NB4 (cell line): ENCODE data around the gene STXBP2.

ENCODE experiments used
- DNase-seq: peaks from one replicate; pipeline ENCODE4 v3.0.0; 2010; ENCODE audit warnings: low read depth
- H3K4me3 ChIP-seq: one replicate; pipeline ENCODE4 v1.5.1; 2011; ENCODE audit warnings: mild to moderate bottlenecking, low read depth, low read length, moderate library complexity
- MYC ChIP-seq: IDR thresholded peaks from 2 replicates; pipeline ENCODE4 v1.6.1; 2011; ENCODE audit warnings: low read depth, low read length
- POLR2A ChIP-seq: IDR thresholded peaks from 2 replicates; pipeline ENCODE4 v1.6.1; 2011; ENCODE audit warnings: mild to moderate bottlenecking; ENCODE audit not compliant: insufficient read length; ENCODE audit errors: extremely low read depth
- TF ChIP-seq, protein P1 (sequence below): IDR thresholded peaks from 2 replicates; pipeline ENCODE4 v1.6.1; 2011; ENCODE audit warnings: low read depth, low read length
- TF ChIP-seq, protein P2 (sequence below): IDR thresholded peaks from one replicate; pipeline ENCODE4 v1.5.1; 2012; ENCODE audit warnings: low read depth, low read length

The STXBP2 gene

DNA sequence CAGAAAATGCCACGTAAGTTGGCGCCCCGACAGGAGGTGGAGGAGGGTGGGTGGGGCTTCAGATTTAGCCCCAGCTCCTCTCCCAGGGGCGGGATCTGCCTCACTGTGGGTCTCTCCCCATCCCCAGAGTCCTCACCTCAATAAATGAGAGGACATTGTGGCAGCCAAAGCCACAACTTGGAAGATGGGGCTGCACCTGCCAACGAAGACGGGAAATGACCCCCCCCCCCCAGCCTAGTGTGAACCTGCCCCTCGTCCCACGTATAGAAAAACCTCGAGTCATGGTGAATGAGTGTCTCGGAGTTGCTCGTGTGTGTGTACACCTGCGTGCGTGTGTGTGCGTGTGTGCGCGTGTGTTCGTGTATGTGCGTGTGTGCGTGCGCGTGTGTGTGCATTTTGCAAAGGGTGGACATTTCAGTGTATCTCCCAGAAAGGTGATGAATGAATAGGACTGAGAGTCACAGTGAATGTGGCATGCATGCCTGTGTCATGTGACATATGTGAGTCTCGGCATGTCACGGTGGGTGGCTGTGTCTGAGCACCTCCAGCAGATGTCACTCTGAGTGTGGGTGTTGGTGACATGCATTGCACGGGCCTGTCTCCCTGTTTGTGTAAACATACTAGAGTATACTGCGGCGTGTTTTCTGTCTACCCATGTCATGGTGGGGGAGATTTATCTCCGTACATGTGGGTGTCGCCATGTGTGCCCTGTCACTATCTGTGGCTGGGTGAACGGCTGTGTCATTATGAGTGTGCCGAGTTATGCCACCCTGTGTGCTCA, 42.3 kb downstream of the STXBP2 start:
- TF ChIP-seq MYC: no peak
- TF ChIP-seq, protein P1, sequence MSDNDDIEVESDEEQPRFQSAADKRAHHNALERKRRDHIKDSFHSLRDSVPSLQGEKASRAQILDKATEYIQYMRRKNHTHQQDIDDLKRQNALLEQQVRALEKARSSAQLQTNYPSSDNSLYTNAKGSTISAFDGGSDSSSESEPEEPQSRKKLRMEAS: peak; percentile 49
- TF ChIP-seq, protein P2, sequence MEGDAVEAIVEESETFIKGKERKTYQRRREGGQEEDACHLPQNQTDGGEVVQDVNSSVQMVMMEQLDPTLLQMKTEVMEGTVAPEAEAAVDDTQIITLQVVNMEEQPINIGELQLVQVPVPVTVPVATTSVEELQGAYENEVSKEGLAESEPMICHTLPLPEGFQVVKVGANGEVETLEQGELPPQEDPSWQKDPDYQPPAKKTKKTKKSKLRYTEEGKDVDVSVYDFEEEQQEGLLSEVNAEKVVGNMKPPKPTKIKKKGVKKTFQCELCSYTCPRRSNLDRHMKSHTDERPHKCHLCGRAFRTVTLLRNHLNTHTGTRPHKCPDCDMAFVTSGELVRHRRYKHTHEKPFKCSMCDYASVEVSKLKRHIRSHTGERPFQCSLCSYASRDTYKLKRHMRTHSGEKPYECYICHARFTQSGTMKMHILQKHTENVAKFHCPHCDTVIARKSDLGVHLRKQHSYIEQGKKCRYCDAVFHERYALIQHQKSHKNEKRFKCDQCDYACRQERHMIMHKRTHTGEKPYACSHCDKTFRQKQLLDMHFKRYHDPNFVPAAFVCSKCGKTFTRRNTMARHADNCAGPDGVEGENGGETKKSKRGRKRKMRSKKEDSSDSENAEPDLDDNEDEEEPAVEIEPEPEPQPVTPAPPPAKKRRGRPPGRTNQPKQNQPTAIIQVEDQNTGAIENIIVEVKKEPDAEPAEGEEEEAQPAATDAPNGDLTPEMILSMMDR: peak; percentile 36
- DNase-seq: peak; percentile 53
- H3K4me3 ChIP-seq: no peak overlapping the region

DNA sequence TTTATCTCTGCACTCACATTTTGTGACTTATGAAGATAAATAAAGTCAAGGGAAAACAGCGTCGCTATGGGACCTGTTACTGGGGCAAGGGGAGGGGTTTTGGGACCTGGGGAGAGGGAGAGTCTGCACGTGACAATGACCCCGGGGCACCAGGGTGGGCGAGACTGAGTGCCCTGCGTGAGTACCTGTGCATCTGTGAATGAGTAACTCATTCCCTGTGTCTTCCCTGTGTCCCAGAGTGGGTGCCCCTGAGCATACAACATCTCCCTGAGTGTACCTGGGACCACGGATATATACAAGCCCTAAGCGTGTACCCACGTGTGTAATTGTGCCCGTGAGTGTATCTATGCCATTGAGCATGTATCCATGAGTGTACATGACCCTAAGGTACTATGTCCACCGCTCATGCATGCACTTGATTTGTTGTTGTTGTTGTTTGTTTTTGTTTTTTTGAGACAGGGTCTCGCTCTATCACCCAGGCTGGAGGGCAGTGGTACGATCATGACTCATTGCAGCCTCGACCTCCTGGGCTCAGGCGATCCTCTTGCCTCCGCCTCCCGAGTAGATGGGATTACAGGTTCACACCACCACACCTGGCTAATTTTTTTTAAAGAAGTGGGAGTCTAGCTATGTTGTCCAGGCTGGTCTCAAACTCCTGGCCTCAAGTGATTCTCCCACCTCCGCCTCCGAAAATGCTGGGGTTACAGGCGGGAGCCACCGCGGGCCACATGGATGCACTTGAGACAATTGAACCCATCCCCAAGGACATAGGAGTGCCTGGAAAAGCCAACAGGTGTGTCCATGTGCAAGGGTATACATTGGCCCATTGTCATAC, 43.1 kb downstream of the STXBP2 start:
- peak overlapping the region; percentile 34 for H3K4me3 ChIP-seq
- no peak for TF ChIP-seq POLR2A
- no peak for TF ChIP-seq MYC
- TF ChIP-seq, protein P2: no peak
- TF ChIP-seq, protein P1: no peak
- DNase-seq: no peak

DNA sequence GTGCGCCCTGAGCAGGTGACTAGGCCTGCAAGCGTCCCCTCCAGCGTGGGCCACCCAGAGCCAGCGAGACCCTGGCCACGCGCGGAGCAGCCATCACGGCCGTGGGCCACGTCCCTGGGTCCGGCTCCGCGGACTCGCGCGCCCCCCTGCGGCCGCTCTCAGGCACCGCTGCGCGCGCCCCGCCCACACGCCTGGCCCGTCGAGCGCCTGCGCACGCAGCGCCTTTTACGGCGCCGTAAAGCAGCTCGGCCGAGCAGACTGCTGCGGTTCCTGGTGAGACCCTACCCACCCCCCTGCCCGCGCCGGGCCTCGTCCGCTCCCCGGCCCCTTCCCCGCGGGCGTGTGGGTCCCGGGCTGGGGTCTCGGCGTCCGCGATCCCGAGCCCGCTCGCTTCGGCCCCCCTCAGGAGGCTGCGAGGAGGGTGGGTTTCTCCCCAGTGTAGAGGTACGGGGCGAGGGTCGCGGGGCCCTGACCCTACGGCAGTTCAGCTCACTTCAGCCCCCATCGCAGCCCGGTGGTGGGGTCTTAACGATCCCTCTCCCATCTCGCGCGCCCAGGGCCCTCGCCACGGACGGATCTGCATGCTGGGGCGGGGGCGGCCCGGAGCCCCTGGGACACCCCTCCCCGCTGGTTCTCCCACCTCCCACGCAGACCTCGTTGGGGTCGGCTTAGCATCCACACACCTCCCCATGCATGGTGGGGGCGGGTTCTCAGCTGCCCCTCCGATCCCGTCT, 43.9 kb downstream of the STXBP2 start, which contains the start of gene TRAPPC5:
Gene TRAPPC5, plus strand, starts transcription at position 228 of the 734 bp plus-strand sequence. CDS start 1,421 bp downstream, outside the sequence.
- TF ChIP-seq MYC (peak; percentile 91), POLR2A (peak; percentile 65)
- TF ChIP-seq, protein P2: peak; percentile 39
- TF ChIP-seq, protein P1: peak; percentile 83
- H3K4me3 ChIP-seq: peak within 1 kb of the TSS; percentile 74
- DNase-seq: peak; percentile 91

DNA sequence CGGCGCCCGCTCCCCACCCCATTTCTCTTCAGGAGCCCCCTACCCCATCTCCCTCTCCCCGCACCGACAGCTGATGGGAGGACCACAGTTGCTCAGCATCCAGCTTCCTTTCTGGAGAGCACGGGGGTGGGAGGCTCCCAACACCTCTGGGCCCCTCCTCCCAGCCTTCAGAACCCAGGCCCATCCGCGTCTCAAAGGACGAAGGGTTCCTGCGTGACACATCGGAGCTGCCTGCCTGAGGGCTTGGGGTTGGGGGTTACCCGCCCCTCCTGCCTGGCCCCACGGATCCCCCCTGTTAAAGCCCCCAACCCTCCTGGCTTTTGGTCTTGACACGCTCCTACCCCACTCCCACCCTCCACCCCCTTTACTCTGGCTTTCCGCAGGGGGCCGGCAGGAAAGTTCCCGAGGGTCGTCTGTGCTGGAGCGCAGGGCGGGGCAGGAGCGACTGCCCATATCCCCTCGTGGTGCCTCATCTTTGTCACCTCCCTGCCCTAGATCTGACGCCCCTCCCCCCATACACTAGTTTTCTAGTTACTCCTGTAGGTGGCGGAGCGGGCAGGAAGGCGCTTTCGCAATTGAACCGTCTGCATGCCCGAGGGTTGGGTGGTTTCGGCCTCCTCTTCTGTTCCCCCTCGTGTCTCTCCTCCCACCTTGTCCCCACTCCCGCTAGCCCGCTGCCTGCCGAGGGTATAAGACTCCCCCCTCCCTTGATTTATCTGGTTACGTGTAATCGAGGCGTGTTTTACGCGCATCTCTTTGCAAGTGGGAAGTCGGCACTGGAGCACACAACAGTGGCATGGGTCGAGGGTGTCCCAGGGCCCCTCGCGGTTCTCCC, 44.6 kb downstream of the STXBP2 start:
- peak overlapping the region; percentile 74 for H3K4me3 ChIP-seq
- DNase-seq: peak; percentile 99
- TF ChIP-seq, protein P2: peak; percentile 59
- TF ChIP-seq, protein P1: peak; percentile 85
- TF ChIP-seq MYC: peak; percentile 95
- TF ChIP-seq POLR2A: no peak
